ENCODE measurements around the gene RET.

GRCh38 chr10:43041422-43042342 is 35.2 kb upstream of the RET start:
- TF ChIP-seq POLR2A (IDR thresholded peaks at IDR 0.05; ENCODE audit: extremely low read depth, insufficient read length) (no peak), MYC (IDR thresholded peaks at IDR 0.05; ENCODE audit: low read depth, low read length) (no peak)
- TF ChIP-seq, protein P1, sequence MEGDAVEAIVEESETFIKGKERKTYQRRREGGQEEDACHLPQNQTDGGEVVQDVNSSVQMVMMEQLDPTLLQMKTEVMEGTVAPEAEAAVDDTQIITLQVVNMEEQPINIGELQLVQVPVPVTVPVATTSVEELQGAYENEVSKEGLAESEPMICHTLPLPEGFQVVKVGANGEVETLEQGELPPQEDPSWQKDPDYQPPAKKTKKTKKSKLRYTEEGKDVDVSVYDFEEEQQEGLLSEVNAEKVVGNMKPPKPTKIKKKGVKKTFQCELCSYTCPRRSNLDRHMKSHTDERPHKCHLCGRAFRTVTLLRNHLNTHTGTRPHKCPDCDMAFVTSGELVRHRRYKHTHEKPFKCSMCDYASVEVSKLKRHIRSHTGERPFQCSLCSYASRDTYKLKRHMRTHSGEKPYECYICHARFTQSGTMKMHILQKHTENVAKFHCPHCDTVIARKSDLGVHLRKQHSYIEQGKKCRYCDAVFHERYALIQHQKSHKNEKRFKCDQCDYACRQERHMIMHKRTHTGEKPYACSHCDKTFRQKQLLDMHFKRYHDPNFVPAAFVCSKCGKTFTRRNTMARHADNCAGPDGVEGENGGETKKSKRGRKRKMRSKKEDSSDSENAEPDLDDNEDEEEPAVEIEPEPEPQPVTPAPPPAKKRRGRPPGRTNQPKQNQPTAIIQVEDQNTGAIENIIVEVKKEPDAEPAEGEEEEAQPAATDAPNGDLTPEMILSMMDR (IDR thresholded peaks at IDR 0.05; ENCODE audit: low read depth, low read length) = no peak

All from NB4 (cell line).